Inflammatory macrophage treated with lipopolysaccharide for 4 hours (primary cell): ENCODE measurements around the gene CPXM1.

Experiments
- DNase-seq: peaks from one replicate; pipeline ENCODE4 v3.0.0-alpha.2; 2020

CPXM1 gene

DNA sequence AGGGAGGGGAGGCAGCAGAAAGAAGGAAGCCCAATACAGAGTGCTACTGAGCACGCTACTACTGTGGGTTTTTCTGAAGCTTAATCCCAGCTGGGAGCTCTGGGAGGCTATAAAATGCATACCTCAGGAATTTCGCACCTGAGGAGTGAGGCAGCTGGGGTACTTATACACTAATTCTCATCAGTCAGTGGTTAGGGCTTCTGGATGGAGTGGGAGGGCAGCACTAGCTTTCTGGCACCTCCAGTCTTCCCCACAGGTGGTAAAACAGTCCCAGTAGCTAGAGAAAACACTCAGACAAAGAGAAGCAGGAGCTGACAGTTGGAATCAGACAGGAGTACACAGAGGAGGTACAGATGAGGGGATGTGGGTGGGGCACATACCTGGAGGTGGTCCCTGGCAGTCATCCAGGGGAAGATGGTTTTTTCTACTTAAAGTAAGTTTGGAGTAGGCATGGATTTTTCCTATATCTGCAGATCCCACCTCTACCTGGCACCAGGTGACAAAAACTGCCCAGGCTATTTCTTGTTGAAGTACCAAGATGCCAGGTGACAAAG lies 37.8 kb downstream of the CPXM1 start:
- no peak for DNase-seq

- no peak for DNase-seq
These were observed 38.5 kb downstream of the CPXM1 start for GRCh38 chr20:2761885-2762284.

GRCh38 chr20:2760952-2761305 lies 39.5 kb downstream of the CPXM1 start:
- no peak for DNase-seq

GRCh38 chr20:2760297-2760951 lies 40.0 kb downstream of the CPXM1 start:
- DNase-seq = no peak

DNA sequence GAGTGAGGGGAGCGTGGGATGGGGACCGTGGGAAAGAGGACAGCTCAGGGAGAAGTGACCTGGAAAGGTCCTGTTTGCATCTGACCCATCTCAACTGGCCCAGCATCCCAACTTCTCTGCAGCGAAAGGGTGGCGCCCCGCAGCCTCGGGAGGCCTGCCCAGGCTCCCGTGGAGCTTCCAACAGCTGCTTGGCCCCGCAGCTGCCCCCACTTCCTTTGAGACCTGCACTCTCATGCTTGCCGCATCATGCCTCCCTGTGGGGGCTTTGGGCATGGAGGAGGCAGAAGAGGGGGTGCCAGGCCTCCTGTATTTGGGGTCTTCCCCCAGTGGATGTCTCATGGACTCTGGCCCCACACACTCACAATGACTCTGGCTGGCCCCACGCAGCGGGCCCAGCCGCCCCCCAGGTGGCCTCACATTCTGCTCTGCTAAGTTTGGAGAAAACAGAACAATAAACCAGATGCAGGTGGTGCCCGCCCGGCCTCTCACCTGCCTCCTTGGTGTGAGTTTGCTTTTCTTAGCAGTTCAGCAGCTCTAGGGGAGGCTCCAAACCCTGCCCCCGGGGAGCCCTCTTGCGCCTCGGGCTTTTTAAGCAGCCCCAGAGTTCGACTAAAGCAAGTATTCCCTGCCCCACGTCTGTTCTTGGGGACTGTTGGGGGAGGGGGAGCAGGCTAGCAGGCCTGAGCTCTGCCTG lies 40.7 kb downstream of the CPXM1 start:
- DNase-seq = no peak

DNA sequence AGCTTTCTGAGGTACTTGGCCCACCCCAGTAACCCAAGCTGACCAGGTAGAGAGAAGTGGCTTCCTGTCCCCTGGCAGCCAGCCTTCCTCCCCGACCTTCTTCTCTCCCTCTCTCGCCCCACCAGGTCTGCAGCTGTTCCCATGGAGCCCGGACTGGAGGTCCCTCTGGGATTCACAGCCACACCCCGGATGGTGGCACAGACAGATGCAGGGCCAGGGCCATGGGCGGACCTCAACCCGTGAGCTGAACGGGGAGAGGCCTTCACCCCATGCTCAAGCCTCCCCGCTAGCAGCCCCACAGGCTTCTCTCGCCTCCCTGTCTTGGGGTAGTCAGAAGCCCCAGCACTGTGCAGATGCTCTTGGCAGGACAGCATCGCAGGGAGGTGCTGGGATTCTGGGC lies 41.3 kb downstream of the CPXM1 start:
- no peak for DNase-seq

DNA sequence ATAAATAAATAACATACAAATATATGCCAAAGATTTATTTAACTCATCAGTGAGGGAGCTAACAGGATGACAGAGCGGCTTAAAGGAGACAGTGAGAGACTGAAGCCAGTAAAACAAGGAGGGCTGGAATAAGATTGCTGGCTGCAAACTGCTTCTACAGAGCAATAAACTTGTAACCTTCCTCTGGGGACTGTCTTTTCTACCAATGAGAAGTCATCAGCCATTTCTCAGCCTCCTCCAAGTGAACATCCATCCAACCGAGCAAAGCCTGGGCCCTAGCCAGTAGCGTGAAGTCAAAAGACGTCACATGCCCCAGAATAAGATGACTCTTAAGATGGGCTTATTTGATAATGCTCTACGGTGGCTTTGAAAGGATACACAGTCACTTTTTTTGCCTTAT lies 42.5 kb downstream of the CPXM1 start:
- DNase-seq = no peak

DNA sequence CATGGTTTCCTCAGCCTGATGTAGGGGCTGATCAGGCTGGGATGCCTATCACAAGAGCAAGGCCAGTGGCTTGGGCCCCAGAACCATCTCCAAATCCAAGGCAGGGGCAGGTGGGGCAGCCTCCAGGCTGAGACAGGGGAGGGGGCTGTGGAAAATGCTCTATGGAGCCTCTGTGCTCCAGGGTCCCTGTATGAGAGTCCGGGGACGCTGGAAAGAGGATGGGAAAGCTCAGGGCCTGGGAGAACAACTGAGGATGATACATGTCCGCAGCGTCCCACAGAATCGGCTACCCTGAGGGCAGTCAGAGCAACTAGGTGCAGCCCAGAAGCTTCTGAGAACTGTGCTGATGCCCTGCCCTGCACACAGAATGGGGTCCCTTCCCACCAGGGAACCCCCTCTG lies 43.4 kb downstream of the CPXM1 start:
- no peak for DNase-seq

DNA sequence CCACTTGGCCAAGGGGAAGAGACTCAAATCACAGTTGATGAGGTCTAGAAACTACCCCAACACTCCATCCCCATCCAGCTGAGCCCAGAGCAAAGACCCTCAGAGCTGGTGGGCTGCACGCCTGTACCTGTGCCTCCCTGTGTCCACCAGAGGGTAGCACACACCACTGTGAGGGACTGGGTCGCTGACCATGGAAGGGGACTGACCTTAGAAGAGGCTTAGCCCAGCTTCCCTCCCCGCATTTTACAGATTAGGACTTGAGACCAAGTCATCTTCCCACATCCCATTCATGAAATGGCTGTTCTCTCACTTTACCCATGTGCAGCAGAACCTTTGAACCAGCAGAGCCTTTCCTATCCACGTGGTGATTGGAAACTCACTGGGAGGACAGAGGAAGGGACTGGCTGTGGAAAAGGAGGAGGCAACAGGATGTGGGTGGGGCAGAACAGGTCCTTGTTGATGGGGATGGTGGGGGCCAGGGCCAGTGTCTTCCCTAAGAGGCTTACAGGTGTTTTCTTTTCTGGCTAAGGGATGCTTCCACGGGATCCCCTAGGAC lies 44.3 kb downstream of the CPXM1 start:
- DNase-seq = peak; percentile 19

- DNase-seq = no peak
These were observed 44.9 kb downstream of the CPXM1 start for GRCh38 chr20:2755451-2756055.

DNA sequence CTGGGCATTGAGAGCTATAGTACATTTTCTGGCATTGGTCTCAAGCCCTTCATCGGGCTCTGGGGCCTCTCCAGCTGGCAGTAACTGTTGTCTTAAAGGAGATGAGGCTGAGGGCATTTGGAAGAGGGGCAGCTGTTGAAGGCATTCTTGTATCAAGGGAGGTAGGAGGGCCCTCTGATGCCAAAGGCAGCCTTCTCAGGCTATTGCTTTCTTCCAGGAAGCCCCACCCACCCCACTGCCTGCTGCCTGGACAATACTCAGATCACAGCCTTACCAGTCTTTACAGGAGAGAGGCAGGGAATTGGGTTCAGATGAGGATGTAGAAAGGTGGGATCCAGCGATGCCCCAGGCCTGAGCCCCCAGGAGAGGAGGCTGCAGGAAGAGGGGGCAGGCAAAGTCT lies 46.0 kb downstream of the CPXM1 start:
- DNase-seq = no peak

GRCh38 chr20:2753461-2754040 lies 46.9 kb downstream of the CPXM1 start:
- no peak for DNase-seq

DNA sequence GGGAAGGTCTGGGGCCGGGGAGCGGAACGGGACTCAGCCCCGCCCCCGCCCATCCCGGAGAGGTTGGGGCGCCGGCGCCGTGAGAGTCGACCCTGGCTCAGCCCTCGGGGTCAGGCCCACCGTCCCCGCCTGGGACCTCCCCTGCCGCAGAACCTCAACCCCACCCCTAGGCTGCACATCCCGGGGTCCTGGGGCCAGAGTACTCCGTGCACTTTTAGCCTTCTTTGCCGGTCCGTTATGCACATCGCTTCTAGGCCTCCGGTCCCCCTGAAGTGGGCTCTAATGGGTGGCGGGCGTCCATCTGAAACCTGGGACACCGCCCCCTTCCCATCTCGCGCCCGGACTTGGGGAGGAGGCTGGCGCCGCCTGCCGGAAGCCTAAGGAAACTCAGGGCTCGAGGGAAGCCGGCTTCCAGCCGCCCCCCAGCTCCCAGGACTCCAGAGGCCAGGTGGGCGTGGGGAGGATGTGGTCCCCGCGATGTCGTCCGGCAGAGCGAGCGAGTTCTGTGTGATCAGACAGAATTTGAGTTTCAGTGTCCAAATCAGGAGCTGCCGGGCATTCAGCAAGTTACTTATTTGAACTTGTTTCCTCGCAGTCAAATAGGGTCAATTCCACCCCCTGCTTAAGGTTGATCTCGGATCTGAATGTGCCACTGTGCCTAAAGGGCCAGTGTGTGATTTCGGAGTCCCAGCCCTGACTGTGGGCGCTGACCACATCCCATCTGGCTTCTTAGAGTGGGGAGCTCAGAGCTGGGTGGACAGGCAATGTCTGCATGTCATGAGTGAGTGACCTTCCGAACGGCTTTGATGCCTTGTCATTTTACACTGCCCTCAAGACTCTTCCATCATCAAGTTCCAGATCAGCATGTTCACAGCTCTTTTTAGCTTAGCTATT lies 47.6 kb downstream of the CPXM1 start:
- DNase-seq = peak; percentile 40

- peak; percentile 13 for DNase-seq
These were observed 48.4 kb downstream of the CPXM1 start for GRCh38 chr20:2751878-2752566.

- peak; percentile 36 for DNase-seq
These were observed 49.0 kb downstream of the CPXM1 start for GRCh38 chr20:2751347-2751877.

- DNase-seq = peak; percentile 87
These were observed 49.8 kb downstream of the CPXM1 start for GRCh38 chr20:2750491-2751251.

DNA sequence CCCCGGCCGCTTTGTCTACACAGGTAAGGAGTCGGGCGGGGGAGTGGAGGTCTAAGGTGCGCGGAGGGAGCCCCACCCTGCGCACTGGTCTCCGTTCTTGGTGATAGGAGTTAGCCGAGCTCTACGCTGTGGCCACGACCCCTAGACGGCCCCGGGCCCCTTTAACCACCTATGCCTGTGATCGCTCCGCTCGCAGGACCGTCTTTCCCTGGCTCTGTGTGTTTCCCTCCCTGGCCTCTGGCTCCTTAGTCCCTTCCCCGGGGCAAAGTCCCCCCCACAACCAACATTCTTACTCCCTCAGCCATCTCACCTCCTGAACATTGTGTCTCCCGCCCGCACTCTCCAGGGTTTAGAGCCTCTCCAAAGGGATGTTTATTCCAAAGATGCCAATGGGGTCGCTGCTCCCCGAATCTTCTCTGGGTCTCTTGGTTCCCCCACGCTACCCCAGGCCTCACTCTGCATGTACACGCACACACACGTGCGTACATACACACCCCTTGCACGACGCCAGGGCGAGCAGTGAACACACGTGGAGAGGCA lies 50.4 kb downstream of the CPXM1 start:
- no peak for DNase-seq

GRCh38 chr20:2749343-2749950 lies 51.0 kb downstream of the CPXM1 start:
- no peak for DNase-seq

DNA sequence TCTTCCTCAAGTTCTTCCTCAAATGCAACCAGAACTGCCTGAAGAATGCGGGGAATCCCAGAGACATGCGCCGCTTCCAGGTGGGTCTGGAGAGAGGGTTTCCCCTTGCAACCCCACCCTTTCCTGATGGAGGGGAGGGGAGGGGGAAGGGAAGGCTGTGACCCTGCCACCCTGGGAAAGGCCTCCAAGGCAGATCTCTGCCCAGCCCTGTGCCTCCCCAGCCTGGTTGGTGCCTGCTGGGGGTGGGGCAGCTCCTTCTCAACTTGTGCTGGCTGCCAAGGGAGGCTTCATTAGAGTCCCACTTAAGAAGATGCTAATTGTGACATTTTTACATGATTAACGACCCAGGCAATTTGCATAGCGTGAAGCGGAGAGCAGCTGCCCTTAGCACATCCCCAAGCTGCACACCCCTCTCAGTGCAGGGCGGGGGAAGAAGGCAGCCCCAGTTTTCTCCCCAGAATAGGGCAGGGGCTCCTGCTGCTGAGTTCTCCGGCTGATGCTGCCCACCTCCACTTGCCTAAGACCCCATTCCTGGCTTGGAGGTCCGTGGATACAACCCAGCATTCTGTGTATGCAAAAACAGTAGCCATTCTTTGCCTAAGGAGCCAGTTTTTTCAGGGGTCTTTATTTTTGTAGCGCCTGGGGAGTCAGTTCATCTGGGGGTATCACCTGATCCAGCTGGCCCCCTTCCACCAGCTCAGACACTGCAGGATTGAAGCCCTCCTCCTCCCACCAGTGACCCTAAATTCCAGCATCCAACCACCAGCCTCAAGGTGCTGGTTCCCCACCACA lies 51.7 kb downstream of the CPXM1 start:
- no peak for DNase-seq
